Measurements from ENCODE around the gene CDK14. TPM values are rescaled to one million over a fixed set of nuclear protein-coding genes. Genes with fewer than 3 reads are reported as not detected.

The CDK14 gene
- total RNA-seq, 2 donors from 2014 or later = 8.7 to 13.4 TPM

GRCh38 chr7:90844421-90844820, 248.3 kb downstream of the CDK14 start:
- Mint-ChIP-seq H3K9me3 (peaks cover 9% of the 10 kb centered on the region), H3K36me3 (ENCODE audit: low read depth) (peaks cover 5% of the 10 kb centered on the region), H3K4me1 (no peaks in the 10 kb centered on the region), H3K27me3 (ENCODE audit: insufficient read depth) (no peaks in the 10 kb centered on the region), H3K27ac (no peak overlapping the region), H3K4me3 (no peak overlapping the region)
- no peak overlapping the region for H3K27ac ChIP-seq (ENCODE audit: low read depth, low read length)
- H3K36me3 ChIP-seq (ENCODE audit: control insufficient read depth, insufficient read depth, low read length) = no peaks in the 10 kb centered on the region
- peaks cover 7% of the 10 kb centered on the region for H3K9me3 ChIP-seq (ENCODE audit: control insufficient read depth, low read length)
- no peak for TF ChIP-seq CTCF (conservative IDR thresholded peaks at IDR 0.05)
- 100% methylated on average over 1 of the region's 1 CpG; no CpG with 5 or more reads in 1 of the 2 experiments for WGBS, 2 experiments (ENCODE audit: insufficient coverage in 1 of 2, insufficient read length in 1 of 2)
- DNase-seq = no peak
- H3K4me3 ChIP-seq (ENCODE audit: low read length) = no peak overlapping the region
- H3K9ac ChIP-seq (ENCODE audit: extremely low read depth, low read length, poor library complexity, severe bottlenecking) = no peak overlapping the region
- no peaks in the 10 kb centered on the region for H3K27me3 ChIP-seq (ENCODE audit: control insufficient read depth, insufficient read depth, low read length, poor library complexity, severe bottlenecking)
- H3K4me1 ChIP-seq (ENCODE audit: control insufficient read depth, insufficient read depth, low read length) = peaks cover 3% of the 10 kb centered on the region

DNA sequence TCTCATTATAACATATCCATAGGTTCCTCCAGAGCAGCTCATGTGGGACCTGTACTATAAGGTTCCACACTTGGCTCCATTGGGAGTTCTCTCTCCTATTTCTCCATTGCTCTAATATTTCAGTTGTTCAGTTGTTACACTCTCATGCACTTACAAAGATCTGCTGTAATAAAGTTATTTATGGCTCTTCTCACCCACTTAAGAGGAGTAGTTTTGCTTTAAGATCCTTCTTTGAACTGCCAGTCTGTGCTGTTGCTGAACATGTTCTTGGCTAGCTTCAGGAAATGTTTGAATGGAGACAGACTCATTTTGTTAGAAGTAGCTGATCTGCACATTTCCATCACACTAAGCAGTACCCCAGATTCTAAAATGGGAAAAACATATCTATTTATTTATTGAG, 250.1 kb downstream of the CDK14 start:
- Mint-ChIP-seq H3K4me1 (peaks cover 10% of the 10 kb centered on the region), H3K36me3 (ENCODE audit: low read depth) (no peaks in the 10 kb centered on the region), H3K9me3 (no peaks in the 10 kb centered on the region), H3K27me3 (ENCODE audit: insufficient read depth) (no peaks in the 10 kb centered on the region), H3K27ac (no peak overlapping the region), H3K4me3 (no peak overlapping the region)
- Histone ChIP-seq H3K4me1 (ENCODE audit: control insufficient read depth, insufficient read depth, low read length) (peaks cover 3% of the 10 kb centered on the region), H3K36me3 (ENCODE audit: control insufficient read depth, insufficient read depth, low read length) (no peaks in the 10 kb centered on the region), H3K9me3 (ENCODE audit: control insufficient read depth, low read length) (no peaks in the 10 kb centered on the region), H3K9ac (ENCODE audit: extremely low read depth, low read length, poor library complexity, severe bottlenecking) (no peak overlapping the region), H3K27ac (ENCODE audit: low read depth, low read length) (no peak overlapping the region), H3K27me3 (ENCODE audit: control insufficient read depth, insufficient read depth, low read length, poor library complexity, severe bottlenecking) (no peaks in the 10 kb centered on the region), H3K4me3 (ENCODE audit: low read length) (no peak overlapping the region)
- DNase-seq = no peak
- no peak for TF ChIP-seq CTCF (conservative IDR thresholded peaks at IDR 0.05)

GRCh38 chr7:90850066-90850465, 253.9 kb downstream of the CDK14 start:
- no peak overlapping the region for H3K9ac ChIP-seq (ENCODE audit: extremely low read depth, low read length, poor library complexity, severe bottlenecking)
- H3K27me3 Mint-ChIP-seq (ENCODE audit: insufficient read depth) = no peaks in the 10 kb centered on the region
- H3K36me3 ChIP-seq (ENCODE audit: control insufficient read depth, insufficient read depth, low read length) = no peaks in the 10 kb centered on the region
- H3K4me3 ChIP-seq (ENCODE audit: low read length) = no peak overlapping the region
- no peak overlapping the region for H3K27ac Mint-ChIP-seq
- H3K4me1 Mint-ChIP-seq = peaks cover 10% of the 10 kb centered on the region
- no peaks in the 10 kb centered on the region for H3K4me1 ChIP-seq (ENCODE audit: control insufficient read depth, insufficient read depth, low read length)
- H3K9me3 Mint-ChIP-seq = no peaks in the 10 kb centered on the region
- WGBS, 2 experiments (ENCODE audit: insufficient coverage in 1 of 2, insufficient read length in 1 of 2) = 95% methylated on average over 1 of the region's 1 CpG; no CpG with 5 or more reads in 1 of the 2 experiments
- H3K27ac ChIP-seq (ENCODE audit: low read depth, low read length) = no peak overlapping the region
- DNase-seq = no peak
- H3K27me3 ChIP-seq (ENCODE audit: control insufficient read depth, insufficient read depth, low read length, poor library complexity, severe bottlenecking) = no peaks in the 10 kb centered on the region
- H3K4me3 Mint-ChIP-seq = no peak overlapping the region
- TF ChIP-seq CTCF (conservative IDR thresholded peaks at IDR 0.05) = no peak
- no peaks in the 10 kb centered on the region for H3K9me3 ChIP-seq (ENCODE audit: control insufficient read depth, low read length)
- H3K36me3 Mint-ChIP-seq (ENCODE audit: low read depth) = no peaks in the 10 kb centered on the region
